ENCODE results near the gene ZNF608.

GRCh38 chr5:124760608-124761007, 14.2 kb upstream of the ZNF608 start:
- no peak for TF ChIP-seq GATA2 (IDR thresholded peaks at IDR 0.05; ENCODE audit: low read depth, low read length)
- TF ChIP-seq GATA3 (IDR thresholded peaks at IDR 0.05; ENCODE audit: low read depth, low read length): no peak
